NCI-H2196 (cell line): ENCODE measurements around the gene TRIM49D2.
"Not testable (repeated sequence)": the region's sequence is repeated elsewhere in the genome, so short reads cannot be mapped to it uniquely, and the experiment has no call there.

ENCODE experiments used
- DNase-seq: peaks from one replicate; lab custom pipeline; 2025; ENCODE audit not compliant: unreplicated experiment; lab: John Stamatoyannopoulos, UW

TRIM49D2 gene, protein sequence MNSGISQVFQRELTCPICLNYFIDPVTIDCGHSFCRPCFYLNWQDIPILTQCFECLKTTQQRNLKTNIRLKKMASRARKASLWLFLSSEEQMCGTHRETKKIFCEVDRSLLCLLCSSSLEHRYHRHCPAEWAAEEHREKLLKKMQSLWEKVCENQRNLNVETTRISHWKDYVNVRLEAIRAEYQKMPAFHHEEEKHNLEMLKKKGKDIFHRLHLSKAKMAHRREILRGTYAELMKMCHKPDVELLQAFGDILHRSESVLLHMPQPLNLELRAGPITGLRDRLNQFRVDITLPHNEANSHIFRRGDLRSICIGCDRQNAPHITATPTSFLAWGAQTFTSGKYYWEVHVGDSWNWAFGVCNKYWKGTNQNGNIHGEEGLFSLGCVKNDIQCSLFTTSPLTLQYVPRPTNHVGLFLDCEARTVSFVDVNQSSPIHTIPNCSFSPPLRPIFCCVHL

GRCh38 chr11:89923764-89924163, at the start of gene TRIM49D2:
TSS of gene TRIM49D2 (plus strand) at chr11:89924064. CDS start at chr11:89926762, 2,698 bp downstream.
- not testable (repeated sequence) for DNase-seq

GRCh38 chr11:89877511-89877910, 46.4 kb upstream of the TRIM49D2 start:
- not testable (repeated sequence) for DNase-seq

DNA sequence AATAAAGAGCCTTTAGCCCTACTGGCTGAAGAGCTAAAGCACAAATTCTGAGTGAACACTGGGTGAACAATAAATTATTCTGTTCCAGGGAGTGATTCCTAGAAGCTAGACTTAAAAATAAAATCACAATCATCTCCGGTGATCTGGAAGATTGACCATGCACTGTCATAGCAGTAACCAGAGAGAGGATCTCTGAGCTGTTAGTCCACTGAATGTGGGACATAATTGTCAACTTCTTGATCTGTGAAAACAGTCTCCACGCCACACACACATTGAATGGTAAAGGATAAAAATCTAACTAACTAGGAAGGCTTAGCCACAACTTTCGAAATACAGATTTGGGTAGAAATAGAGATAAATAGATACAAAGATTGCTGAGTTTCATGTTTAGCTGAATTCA, 30.6 kb upstream of the TRIM49D2 start:
- not testable (repeated sequence) for DNase-seq

DNA sequence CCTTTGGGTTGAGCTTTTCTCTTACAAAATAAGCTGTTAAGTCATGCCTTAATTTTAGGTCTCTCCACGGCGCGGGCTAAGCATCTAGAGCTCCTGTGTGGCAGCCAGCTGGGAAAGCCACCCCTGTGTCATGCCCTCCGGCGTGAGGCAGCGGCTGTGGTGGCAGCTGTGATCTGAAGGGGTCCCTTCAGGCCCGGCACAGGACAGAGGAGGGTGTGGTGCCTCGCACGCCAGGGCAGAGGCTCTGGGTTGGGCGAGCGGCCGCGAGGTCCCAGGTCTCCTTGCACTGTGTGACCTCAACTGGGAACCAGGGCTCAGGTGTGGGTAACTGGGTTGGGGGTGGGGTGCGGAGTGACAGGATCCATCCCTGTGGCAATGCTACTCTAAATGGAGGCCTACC, 23.1 kb upstream of the TRIM49D2 start:
- not testable (repeated sequence) for DNase-seq

GRCh38 chr11:89922195-89922660, 1.6 kb upstream of the TRIM49D2 start, which contains the start of gene TRIM49D1:
TSS of gene TRIM49D1 (minus strand) at chr11:89922245. CDS start at chr11:89917710, 4,535 bp downstream.
- no peak for DNase-seq

DNA sequence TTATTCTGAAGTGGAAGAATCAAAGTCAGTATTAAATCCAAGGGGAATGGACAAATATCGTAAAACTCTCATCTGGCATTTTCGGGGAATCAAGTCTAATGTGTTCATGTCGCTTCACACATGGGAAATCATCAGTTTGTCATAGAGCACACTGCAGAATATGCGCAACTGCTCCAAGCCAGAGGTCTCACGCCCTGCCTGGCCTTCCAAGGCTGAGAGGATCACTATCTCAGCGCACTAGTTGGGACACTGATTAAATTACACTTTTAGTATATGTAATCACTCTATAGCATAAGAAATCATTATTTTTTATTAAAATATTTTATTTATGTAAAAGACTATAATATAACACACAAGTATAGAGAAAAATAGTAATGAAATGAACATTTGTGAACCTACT, 37.0 kb downstream of the TRIM49D2 start:
- DNase-seq, result not testable (repeated sequence)

GRCh38 chr11:89965737-89966136, 41.9 kb downstream of the TRIM49D2 start, which contains the start of gene TRIM64:
TSS of gene TRIM64 (plus strand) at chr11:89966037. CDS start at chr11:89968504, 2,467 bp downstream.
- not testable (repeated sequence) for DNase-seq
